Panc1 (cell line): ENCODE measurements around the gene TBC1D9B. TPM values are rescaled to one million over a fixed set of nuclear protein-coding genes. Genes with fewer than 3 reads are reported as not detected.

ENCODE experiments used
- ATAC-seq: fragments of 200-7000 bp; cut with Tn5 transposase; 2 replicates; pipeline ENCODE4 v1.9.1; 2020; ENCODE audit warnings: mild to moderate bottlenecking, moderate library complexity
- BruUV-seq: library from RNA; stranded (reverse); fragments of 400-500 nt; replicated peaks from 2 replicates; lab custom pipeline; 2021; lab: Mats Ljungman, UMichigan
- CTCF ChIA-PET: fragments of 300-600 bp; sonication (Branson Sonifier 250); formaldehyde crosslinking; loops from one replicate; lab custom pipeline; 2022; ENCODE audit warnings: antibody characterized with exemption; lab: Charles Lee
- POLR2A ChIA-PET: fragments of 300-600 bp; sonication (Branson Sonifier 250); formaldehyde crosslinking; loops from one replicate; lab custom pipeline; 2022; ENCODE audit warnings: antibody characterized with exemption; lab: Charles Lee
- DNase-seq: peaks from one replicate; pipeline ENCODE4 v3.0.0-alpha.2; 2010; ENCODE audit warnings: low read depth, low spot score
- H3K27ac ChIP-seq: 2 replicates; pipeline ENCODE4 v1.5.1; 2011; ENCODE audit warnings: mild to moderate bottlenecking, low read length, inconsistent platforms
- H3K27me3 ChIP-seq: fragments of 200-500 bp; sonication (Bioruptor generic); 2 replicates; pipeline ENCODE4 v1.6.0; 2014; ENCODE audit warnings: low read length, inconsistent platforms; ENCODE audit not compliant: control insufficient read depth, insufficient read depth
- H3K36me3 ChIP-seq: fragments of 200-500 bp; sonication (Bioruptor generic); 2 replicates; pipeline ENCODE4 v1.5.1; 2014; ENCODE audit warnings: inconsistent platforms, mild to moderate bottlenecking, low read length, moderate library complexity; ENCODE audit not compliant: control insufficient read depth, insufficient read depth
- H3K4me1 ChIP-seq: 2 replicates; pipeline ENCODE4 v1.5.1; 2011; ENCODE audit warnings: inconsistent platforms, mild to moderate bottlenecking, low read length, moderate library complexity; ENCODE audit not compliant: control insufficient read depth, insufficient read depth
- H3K4me3 ChIP-seq, 2 experiments: 2 replicates each; pipeline ENCODE4 v1.5.1; 2011 to 2012; ENCODE audit warnings: low read depth in 2 of 2, low read length in 2 of 2, mild to moderate bottlenecking in 2 of 2, inconsistent platforms in 1 of 2, moderate library complexity in 1 of 2
- H3K9me3 ChIP-seq: fragments of 200-500 bp; sonication (Bioruptor generic); 2 replicates; pipeline ENCODE4 v1.5.1; 2014; ENCODE audit warnings: low read depth, mild to moderate bottlenecking, inconsistent platforms, low read length, moderate library complexity; ENCODE audit not compliant: control insufficient read depth, insufficient read depth
- POLR2AphosphoS5 ChIP-seq: IDR thresholded peaks from 2 replicates; pipeline ENCODE4 v1.6.1; 2012; ENCODE audit warnings: mild to moderate bottlenecking, low read depth, low read length, moderate library complexity
- SIN3A ChIP-seq: IDR thresholded peaks from 2 replicates; pipeline ENCODE4 v1.6.1; 2012; ENCODE audit warnings: low read depth, mild to moderate bottlenecking, low read length, moderate library complexity, borderline replicate concordance; ENCODE audit not compliant: insufficient read depth
- TCF7L2 ChIP-seq: IDR thresholded peaks from 2 replicates; pipeline ENCODE4 v1.6.1; 2011; ENCODE audit warnings: mild to moderate bottlenecking, low read depth, low read length, inconsistent platforms
- in situ Hi-C: cut with HindIII; loops from 2 replicates; pipeline ENCODE4 v1.10.0; 2016; ENCODE audit warnings: low sequenced_read_pairs, low pct_unique_long_range_greater_than_20kb
- intact Hi-C: fragments of 100-400 bp; cut with micrococcal nuclease; formaldehyde crosslinking; loops from one replicate; pipeline ENCODE4 v1.10.0; 2022; ENCODE audit not compliant: unreplicated experiment
- total RNA-seq: library from RNA; stranded (reverse); gene quantifications from one replicate; pipeline ENCODE4 v1.2.1, GENCODE V29; 2021; ENCODE audit not compliant: unreplicated experiment
- TF ChIP-seq, protein P1 (sequence below): fragments of 450-650 bp; IDR thresholded peaks from 2 replicates; pipeline ENCODE4 v1.5.1; 2017; ENCODE audit warnings: mild to moderate bottlenecking
- TF ChIP-seq, protein P2 (sequence below), 2 experiments: IDR thresholded peaks; 2 replicates each; pipeline ENCODE4 v1.6.1; 2011 to 2012; ENCODE audit warnings: low read depth in 2 of 2, control low read depth in 1 of 2, low read length in 1 of 2, mild to moderate bottlenecking in 1 of 2, moderate library complexity in 1 of 2; ENCODE audit not compliant: insufficient read depth in 1 of 2

The TBC1D9B gene
- total RNA-seq, 1 experiment from 2014 or later = 131 TPM

DNA sequence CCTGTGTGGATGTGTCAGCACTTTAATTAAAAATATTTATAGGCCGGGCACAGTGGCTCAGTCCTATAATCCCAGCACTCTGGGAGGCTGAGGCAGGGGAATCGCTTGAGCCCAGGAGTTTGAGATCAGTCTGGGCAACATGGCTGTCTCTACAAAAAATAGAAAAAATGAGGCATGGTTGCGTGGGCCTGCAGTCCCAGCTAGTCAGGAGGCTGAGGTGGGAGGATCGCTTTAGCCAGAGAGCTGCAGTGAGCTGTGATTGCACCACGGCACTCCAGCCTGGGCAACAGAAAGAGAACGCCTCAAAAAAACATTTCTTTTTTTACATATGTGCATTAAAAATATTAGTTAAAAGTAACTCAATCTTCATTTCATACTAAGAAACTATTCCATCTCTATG lies 6.2 kb downstream of the TBC1D9B start:
- CTCF ChIA-PET = no interaction called here
- Histone ChIP-seq H3K27ac (no peak overlapping the region), H3K4me1 (peaks cover 5% of the 10 kb centered on the region; the same call in 1 of the 2 replicates), H3K9me3 (no peaks in the 10 kb centered on the region), H3K4me3 (no peak overlapping the region), H3K36me3 (peaks cover 3% of the 10 kb centered on the region), H3K27me3 (no peaks in the 10 kb centered on the region)
- DNase-seq (no peak), ATAC-seq (no peak)
- intact Hi-C loops = no loop called here
- no TSS peak for BruUV-seq
- POLR2A ChIA-PET = no interaction called here
- in situ Hi-C loops = no loop called here
- TF ChIP-seq SIN3A = no peak
- TF ChIP-seq, protein P1, sequence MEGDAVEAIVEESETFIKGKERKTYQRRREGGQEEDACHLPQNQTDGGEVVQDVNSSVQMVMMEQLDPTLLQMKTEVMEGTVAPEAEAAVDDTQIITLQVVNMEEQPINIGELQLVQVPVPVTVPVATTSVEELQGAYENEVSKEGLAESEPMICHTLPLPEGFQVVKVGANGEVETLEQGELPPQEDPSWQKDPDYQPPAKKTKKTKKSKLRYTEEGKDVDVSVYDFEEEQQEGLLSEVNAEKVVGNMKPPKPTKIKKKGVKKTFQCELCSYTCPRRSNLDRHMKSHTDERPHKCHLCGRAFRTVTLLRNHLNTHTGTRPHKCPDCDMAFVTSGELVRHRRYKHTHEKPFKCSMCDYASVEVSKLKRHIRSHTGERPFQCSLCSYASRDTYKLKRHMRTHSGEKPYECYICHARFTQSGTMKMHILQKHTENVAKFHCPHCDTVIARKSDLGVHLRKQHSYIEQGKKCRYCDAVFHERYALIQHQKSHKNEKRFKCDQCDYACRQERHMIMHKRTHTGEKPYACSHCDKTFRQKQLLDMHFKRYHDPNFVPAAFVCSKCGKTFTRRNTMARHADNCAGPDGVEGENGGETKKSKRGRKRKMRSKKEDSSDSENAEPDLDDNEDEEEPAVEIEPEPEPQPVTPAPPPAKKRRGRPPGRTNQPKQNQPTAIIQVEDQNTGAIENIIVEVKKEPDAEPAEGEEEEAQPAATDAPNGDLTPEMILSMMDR = no peak
- TF ChIP-seq, protein P2, sequence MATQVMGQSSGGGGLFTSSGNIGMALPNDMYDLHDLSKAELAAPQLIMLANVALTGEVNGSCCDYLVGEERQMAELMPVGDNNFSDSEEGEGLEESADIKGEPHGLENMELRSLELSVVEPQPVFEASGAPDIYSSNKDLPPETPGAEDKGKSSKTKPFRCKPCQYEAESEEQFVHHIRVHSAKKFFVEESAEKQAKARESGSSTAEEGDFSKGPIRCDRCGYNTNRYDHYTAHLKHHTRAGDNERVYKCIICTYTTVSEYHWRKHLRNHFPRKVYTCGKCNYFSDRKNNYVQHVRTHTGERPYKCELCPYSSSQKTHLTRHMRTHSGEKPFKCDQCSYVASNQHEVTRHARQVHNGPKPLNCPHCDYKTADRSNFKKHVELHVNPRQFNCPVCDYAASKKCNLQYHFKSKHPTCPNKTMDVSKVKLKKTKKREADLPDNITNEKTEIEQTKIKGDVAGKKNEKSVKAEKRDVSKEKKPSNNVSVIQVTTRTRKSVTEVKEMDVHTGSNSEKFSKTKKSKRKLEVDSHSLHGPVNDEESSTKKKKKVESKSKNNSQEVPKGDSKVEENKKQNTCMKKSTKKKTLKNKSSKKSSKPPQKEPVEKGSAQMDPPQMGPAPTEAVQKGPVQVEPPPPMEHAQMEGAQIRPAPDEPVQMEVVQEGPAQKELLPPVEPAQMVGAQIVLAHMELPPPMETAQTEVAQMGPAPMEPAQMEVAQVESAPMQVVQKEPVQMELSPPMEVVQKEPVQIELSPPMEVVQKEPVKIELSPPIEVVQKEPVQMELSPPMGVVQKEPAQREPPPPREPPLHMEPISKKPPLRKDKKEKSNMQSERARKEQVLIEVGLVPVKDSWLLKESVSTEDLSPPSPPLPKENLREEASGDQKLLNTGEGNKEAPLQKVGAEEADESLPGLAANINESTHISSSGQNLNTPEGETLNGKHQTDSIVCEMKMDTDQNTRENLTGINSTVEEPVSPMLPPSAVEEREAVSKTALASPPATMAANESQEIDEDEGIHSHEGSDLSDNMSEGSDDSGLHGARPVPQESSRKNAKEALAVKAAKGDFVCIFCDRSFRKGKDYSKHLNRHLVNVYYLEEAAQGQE (IDR thresholded peaks at IDR 0.05; ENCODE audit: insufficient read depth in 1 of 2, low read depth in 2 of 2, low read length in 1 of 2) = no peak
- no peak for TF ChIP-seq POLR2AphosphoS5
- TF ChIP-seq TCF7L2 = no peak

DNA sequence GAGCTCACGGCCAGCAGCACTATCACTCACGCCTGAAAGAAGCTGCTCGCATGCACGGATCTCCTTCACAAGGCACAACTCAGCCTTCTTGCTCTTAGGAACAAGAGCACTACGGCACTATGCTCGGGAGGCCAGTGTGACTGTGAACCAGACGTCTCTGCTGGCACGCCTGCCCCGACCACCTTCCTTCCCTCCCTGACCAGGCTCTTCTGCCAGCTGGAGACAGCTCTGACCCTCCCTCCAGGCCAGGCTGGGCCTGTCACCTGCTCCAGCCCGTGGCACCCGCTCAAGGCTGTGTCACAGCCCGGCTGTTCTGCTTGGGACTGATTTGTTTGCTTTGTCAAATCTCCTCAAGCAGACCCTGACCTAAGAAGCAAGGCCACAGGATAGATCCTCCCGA lies 7.0 kb downstream of the TBC1D9B start:
- TF ChIP-seq, protein P2 (IDR thresholded peaks at IDR 0.05; ENCODE audit: insufficient read depth in 1 of 2, low read depth in 2 of 2, low read length in 1 of 2) = no peak
- TF ChIP-seq, protein P1 = no peak
- TF ChIP-seq POLR2AphosphoS5 (no peak), SIN3A (no peak), TCF7L2 (no peak)
- POLR2A ChIA-PET = no interaction called here

More for the DNA sequence above, 7.0 kb downstream of the TBC1D9B start:
- BruUV-seq = no TSS peak
- ATAC-seq (no peak), DNase-seq (no peak)
- Histone ChIP-seq H3K4me1 (no peaks in the 10 kb centered on the region), H3K9me3 (no peaks in the 10 kb centered on the region), H3K27me3 (no peaks in the 10 kb centered on the region), H3K4me3 (no peak overlapping the region), H3K36me3 (peaks cover 3% of the 10 kb centered on the region), H3K27ac (no peak overlapping the region)
- intact Hi-C loops (no loop called here), in situ Hi-C loops (no loop called here)
- CTCF ChIA-PET = no interaction called here
